SK-N-SH treated with all-trans-retinoic acid at 6 μM for 48 hours (cell line): ENCODE results near the gene FGD5.

Experiments used
- ATAC-seq: fragments of 200-7000 bp; cut with Tn5 transposase; 3 replicates; pipeline ENCODE4 v1.9.1; 2020; ENCODE audit warnings: mild to moderate bottlenecking, moderate library complexity
- BACH2 ChIP-seq: fragments of 250-450 bp; sonication (Bioruptor Pico); IDR thresholded peaks from 2 replicates; pipeline ENCODE4 v1.9.0; 2021; ENCODE audit warnings: mild to moderate bottlenecking, borderline replicate concordance
- CREB5 ChIP-seq: fragments of 250-450 bp; sonication (Bioruptor Pico); IDR thresholded peaks from 2 replicates; pipeline ENCODE4 v1.5.1; 2020; ENCODE audit warnings: low read depth, mild to moderate bottlenecking, moderate library complexity
- CSDC2 ChIP-seq: fragments of 250-450 bp; sonication (Bioruptor Pico); IDR thresholded peaks from 2 replicates; pipeline ENCODE4 v1.5.0; 2020; ENCODE audit warnings: mild to moderate bottlenecking, moderate library complexity
- CSRNP3 ChIP-seq: fragments of 250-450 bp; sonication (Bioruptor Pico); IDR thresholded peaks from 2 replicates; pipeline ENCODE4 v1.5.1; 2021; ENCODE audit warnings: mild to moderate bottlenecking, moderate library complexity
- ESRRG ChIP-seq: fragments of 250-450 bp; sonication (Bioruptor Pico); IDR thresholded peaks from 2 replicates; pipeline ENCODE4 v1.6.1; 2021; ENCODE audit warnings: mild to moderate bottlenecking
- GLIS3 ChIP-seq: fragments of 250-450 bp; sonication (Bioruptor Pico); IDR thresholded peaks from 2 replicates; pipeline ENCODE4 v1.5.0; 2020; ENCODE audit warnings: mild to moderate bottlenecking, moderate library complexity
- OSR1 ChIP-seq: fragments of 250-450 bp; sonication (Bioruptor Pico); IDR thresholded peaks from 2 replicates; pipeline ENCODE4 v1.8.0; 2022; ENCODE audit warnings: moderate library complexity, mild to moderate bottlenecking, inconsistent platforms
- PATZ1 ChIP-seq: fragments of 250-450 bp; sonication (Bioruptor Pico); IDR thresholded peaks from 2 replicates; pipeline ENCODE4 v1.8.0; 2020; ENCODE audit warnings: mild to moderate bottlenecking, moderate library complexity, borderline replicate concordance
- POU6F1 ChIP-seq: fragments of 250-450 bp; sonication (Bioruptor Pico); IDR thresholded peaks from 2 replicates; pipeline ENCODE4 v1.8.0; 2021; ENCODE audit warnings: low read depth, mild to moderate bottlenecking, moderate library complexity, borderline replicate concordance
- PPARA ChIP-seq: fragments of 250-450 bp; sonication (Bioruptor Pico); IDR thresholded peaks from 2 replicates; pipeline ENCODE4 v1.5.0; 2020; ENCODE audit warnings: mild to moderate bottlenecking, borderline replicate concordance
- RARB ChIP-seq: fragments of 250-450 bp; sonication (Bioruptor Pico); IDR thresholded peaks from 2 replicates; pipeline ENCODE4 v1.8.0; 2021; ENCODE audit warnings: mild to moderate bottlenecking, moderate library complexity
- SNAI2 ChIP-seq: fragments of 250-450 bp; sonication (Bioruptor Pico); IDR thresholded peaks from 2 replicates; pipeline ENCODE4 v1.5.0; 2020; ENCODE audit warnings: mild to moderate bottlenecking, moderate library complexity
- TCF4 ChIP-seq: fragments of 250-450 bp; sonication (Bioruptor Pico); IDR thresholded peaks from 2 replicates; pipeline ENCODE4 v1.8.0; 2021; ENCODE audit warnings: mild to moderate bottlenecking, moderate library complexity, borderline replicate concordance
- TOX ChIP-seq: fragments of 250-450 bp; sonication (Bioruptor Pico); IDR thresholded peaks from 2 replicates; pipeline ENCODE4 v1.8.0; 2021; ENCODE audit warnings: mild to moderate bottlenecking, moderate library complexity, borderline replicate concordance
- TSHZ2 ChIP-seq: fragments of 250-450 bp; sonication (Bioruptor Pico); IDR thresholded peaks from 2 replicates; pipeline ENCODE4 v1.5.0; 2020; ENCODE audit warnings: mild to moderate bottlenecking, moderate library complexity
- ZC3H10 ChIP-seq: fragments of 250-450 bp; sonication (Bioruptor Pico); IDR thresholded peaks from 2 replicates; pipeline ENCODE4 v1.5.1; 2021; ENCODE audit warnings: mild to moderate bottlenecking, moderate library complexity
- ZFP3 ChIP-seq: fragments of 250-450 bp; sonication (Bioruptor Pico); IDR thresholded peaks from 2 replicates; pipeline ENCODE4 v1.5.0; 2020; ENCODE audit warnings: mild to moderate bottlenecking, moderate library complexity
- ZNF565 ChIP-seq: fragments of 450-650 bp; formaldehyde crosslinking; conservative IDR thresholded peaks from 2 replicates; pipeline ENCODE4 v1.5.0; 2020; ENCODE audit warnings: low read depth, mild to moderate bottlenecking, moderate library complexity
- ZNF70 ChIP-seq: fragments of 450-650 bp; formaldehyde crosslinking; IDR thresholded peaks from 2 replicates; pipeline ENCODE4 v1.5.0; 2020; ENCODE audit warnings: mild to moderate bottlenecking, moderate library complexity
- ZNF8 ChIP-seq: fragments of 450-650 bp; formaldehyde crosslinking; IDR thresholded peaks from 2 replicates; pipeline ENCODE4 v1.5.0; 2020; ENCODE audit warnings: mild to moderate bottlenecking, moderate library complexity

The FGD5 gene

GRCh38 chr3:14789640-14790285 lies 29.0 kb upstream of the FGD5 start:
- no peak for ATAC-seq

More at GRCh38 chr3:14789640-14790285, 29.0 kb upstream of the FGD5 start:
- TF ChIP-seq PATZ1 (CRISPR knock-in tag) = no peak
- no peak for TF ChIP-seq ZNF70 (CRISPR knock-in tag)
- no peak for TF ChIP-seq ESRRG (CRISPR knock-in tag)
- no peak for TF ChIP-seq POU6F1
- no peak for TF ChIP-seq OSR1 (CRISPR knock-in tag)
- no peak for TF ChIP-seq TOX (CRISPR knock-in tag)
- no peak for TF ChIP-seq CSRNP3 (CRISPR knock-in tag)
- TF ChIP-seq RARB (CRISPR knock-in tag) = no peak
- TF ChIP-seq CREB5 (CRISPR knock-in tag) = no peak
- TF ChIP-seq TSHZ2 (CRISPR knock-in tag) = no peak
- TF ChIP-seq SNAI2 (CRISPR knock-in tag) = no peak
- TF ChIP-seq ZNF565 (CRISPR knock-in tag) = no peak
- TF ChIP-seq PPARA (CRISPR knock-in tag) = no peak
- TF ChIP-seq ZC3H10 = no peak
- no peak for TF ChIP-seq ZNF8 (CRISPR knock-in tag)
- TF ChIP-seq TCF4 (CRISPR knock-in tag) = no peak
- no peak for TF ChIP-seq BACH2 (CRISPR knock-in tag)
- TF ChIP-seq ZFP3 (CRISPR knock-in tag) = no peak
- no peak for TF ChIP-seq CSDC2 (CRISPR knock-in tag)
- no peak for TF ChIP-seq GLIS3
- TF ChIP-seq, all 23 proteins: peak for 0
